Progenitor cell of endocrine pancreas (in vitro differentiated cells): Measurements from ENCODE around the gene THADA. TPM values are rescaled to one million over a fixed set of nuclear protein-coding genes. Genes with fewer than 3 reads are reported as not detected.
A peak's percentile ranks its signal among the peaks of the same experiment; 100 is the strongest.

ENCODE experiments used
- DNase-seq: peaks from one replicate; pipeline ENCODE4 v3.0.0; 2021; ENCODE audit warnings: low spot score; ENCODE audit not compliant: unreplicated experiment
- H3K27ac Mint-ChIP-seq: 2 replicates; pipeline ENCODE4 v1.8.0; 2021; ENCODE audit warnings: mild to moderate bottlenecking, moderate library complexity, mixed read lengths
- H3K27me3 Mint-ChIP-seq: 2 replicates; pipeline ENCODE4 v1.8.0; 2021; ENCODE audit warnings: mixed read lengths
- H3K36me3 Mint-ChIP-seq: 2 replicates; pipeline ENCODE4 v1.8.0; 2022; ENCODE audit warnings: mixed read lengths; ENCODE audit not compliant: insufficient read depth
- H3K4me1 Mint-ChIP-seq: 2 replicates; pipeline ENCODE4 v1.8.0; 2021; ENCODE audit warnings: low read depth, mixed read lengths
- H3K4me3 Mint-ChIP-seq: 2 replicates; pipeline ENCODE4 v1.8.0; 2021; ENCODE audit warnings: low read depth, mild to moderate bottlenecking, moderate library complexity, mixed read lengths
- H3K9me3 Mint-ChIP-seq: 2 replicates; pipeline ENCODE4 v1.8.0; 2021; ENCODE audit warnings: low read depth, mixed read lengths
- CTCF ChIP-seq: fragments of 200-600 bp; sonication (generic); IDR thresholded peaks from one replicate; pipeline ENCODE4 v1.5.0; 2021; ENCODE audit warnings: antibody characterized with exemption, mild to moderate bottlenecking; ENCODE audit not compliant: unreplicated experiment
- total RNA-seq: library from RNA; stranded (reverse); gene quantifications from 2 replicates; pipeline ENCODE4 v1.2.1, GENCODE V29; 2021

THADA gene
- total RNA-seq, 1 donor from 2014 or later: 39.4 TPM

- no peaks in the 10 kb centered on the region for H3K36me3 Mint-ChIP-seq
- no peak for TF ChIP-seq CTCF
- H3K4me3 Mint-ChIP-seq: no peak overlapping the region
- no peak for DNase-seq
- H3K9me3 Mint-ChIP-seq: no peaks in the 10 kb centered on the region
- no peaks in the 10 kb centered on the region for H3K27me3 Mint-ChIP-seq
- H3K4me1 Mint-ChIP-seq: peaks cover 49% of the 10 kb centered on the region
- peak overlapping the region; percentile 83 for H3K27ac Mint-ChIP-seq
Measured at GRCh38 chr2:43180897-43181296, 414.9 kb downstream of the THADA start.

Other genes with a start within 250 kb of the THADA start
- gene PLEKHH2, start 41.2 kb upstream of the THADA start, total RNA-seq: 9.0 and 10.4 TPM in 2 replicates
- gene C1GALT1C1L, start 80.4 kb upstream of the THADA start, total RNA-seq: 0.57 TPM in 1 of 2 replicates, not detected in the other
- gene DYNC2LI1, start 178.0 kb upstream of the THADA start, total RNA-seq: 29.2 and 30.1 TPM in 2 replicates
- gene ABCG5, start 242.8 kb upstream of the THADA start, total RNA-seq: not detected in 2 replicates
- not detected in 2 replicates for gene ABCG8, start 242.9 kb upstream of the THADA start, total RNA-seq